Measurements from ENCODE around the gene ANKRD24. TPM values are rescaled to one million over a fixed set of nuclear protein-coding genes. Genes with fewer than 3 reads are reported as not detected.
"Not testable (repeated sequence)": the region's sequence is repeated elsewhere in the genome, so short reads cannot be mapped to it uniquely, and the experiment has no call there.

ANKRD24 gene
- total RNA-seq, 1 donor from 2014 or later: 0.89 TPM

GRCh38 chr19:4238831-4239230, 56.3 kb downstream of the ANKRD24 start:
- peaks cover 2% of the 10 kb centered on the region for H3K4me1 Mint-ChIP-seq (ENCODE audit: unreplicated experiment)
- DNase-seq (ENCODE audit: extremely low spot score, unreplicated experiment): no peak
- H3K4me3 Mint-ChIP-seq (ENCODE audit: unreplicated experiment): no peak overlapping the region
- no peak overlapping the region for H3K27ac Mint-ChIP-seq (ENCODE audit: unreplicated experiment)
- TF ChIP-seq CTCF (IDR thresholded peaks at IDR 0.05): no peak
- no peaks in the 10 kb centered on the region for H3K27me3 Mint-ChIP-seq (ENCODE audit: unreplicated experiment)
- peaks cover 5% of the 10 kb centered on the region for H3K9me3 Mint-ChIP-seq (ENCODE audit: unreplicated experiment)
- no peaks in the 10 kb centered on the region for H3K36me3 Mint-ChIP-seq (ENCODE audit: unreplicated experiment)

- Mint-ChIP-seq H3K27me3 (ENCODE audit: unreplicated experiment) (no peaks in the 10 kb centered on the region), H3K27ac (ENCODE audit: unreplicated experiment) (no peak overlapping the region), H3K4me3 (ENCODE audit: unreplicated experiment) (no peak overlapping the region), H3K9me3 (ENCODE audit: unreplicated experiment) (peaks cover 5% of the 10 kb centered on the region), H3K36me3 (ENCODE audit: unreplicated experiment) (no peaks in the 10 kb centered on the region), H3K4me1 (ENCODE audit: unreplicated experiment) (peaks cover 6% of the 10 kb centered on the region)
- DNase-seq (ENCODE audit: extremely low spot score, unreplicated experiment): no peak
- TF ChIP-seq CTCF (IDR thresholded peaks at IDR 0.05): no peak
These were observed 59.4 kb downstream of the ANKRD24 start for GRCh38 chr19:4241824-4242430.

- DNase-seq (ENCODE audit: extremely low spot score, unreplicated experiment); H3K9me3 Mint-ChIP-seq (ENCODE audit: unreplicated experiment); H3K4me1 Mint-ChIP-seq (ENCODE audit: unreplicated experiment); H3K27me3 Mint-ChIP-seq (ENCODE audit: unreplicated experiment); H3K4me3 Mint-ChIP-seq (ENCODE audit: unreplicated experiment): not testable (repeated sequence)
- peak overlapping the region; percentile 99 for H3K27ac Mint-ChIP-seq (ENCODE audit: unreplicated experiment)
- H3K36me3 Mint-ChIP-seq (ENCODE audit: unreplicated experiment): peaks cover 19% of the 10 kb centered on the region
These were observed 63.4 kb downstream of the ANKRD24 start for GRCh38 chr19:4245938-4246337.

- TF ChIP-seq CTCF (IDR thresholded peaks at IDR 0.05): peak; percentile 67
- H3K4me3 Mint-ChIP-seq (ENCODE audit: unreplicated experiment): peak within 1 kb of the TSS; percentile 94
- peaks cover 9% of the 10 kb centered on the region for H3K4me1 Mint-ChIP-seq (ENCODE audit: unreplicated experiment)
- peaks cover 2% of the 10 kb centered on the region for H3K9me3 Mint-ChIP-seq (ENCODE audit: unreplicated experiment)
- peak; percentile 99 for DNase-seq (ENCODE audit: extremely low spot score, unreplicated experiment)
- no peaks in the 10 kb centered on the region for H3K27me3 Mint-ChIP-seq (ENCODE audit: unreplicated experiment)
- H3K27ac Mint-ChIP-seq (ENCODE audit: unreplicated experiment): peak within 1 kb of the TSS; percentile 99
- H3K36me3 Mint-ChIP-seq (ENCODE audit: unreplicated experiment): peaks cover 23% of the 10 kb centered on the region
These were observed 64.5 kb downstream of the ANKRD24 start, which contains the start of gene YJU2 for GRCh38 chr19:4246767-4247593. Gene YJU2 (plus strand): TSS chr19:4247080. CDS start chr19:4247147, 67 bp downstream.

GRCh38 chr19:4256563-4256962, 74.1 kb downstream of the ANKRD24 start:
- no peak overlapping the region for H3K4me3 Mint-ChIP-seq (ENCODE audit: unreplicated experiment)
- no peak for DNase-seq (ENCODE audit: extremely low spot score, unreplicated experiment)
- H3K27ac Mint-ChIP-seq (ENCODE audit: unreplicated experiment): no peak overlapping the region
- no peaks in the 10 kb centered on the region for H3K27me3 Mint-ChIP-seq (ENCODE audit: unreplicated experiment)
- H3K9me3 Mint-ChIP-seq (ENCODE audit: unreplicated experiment): no peaks in the 10 kb centered on the region
- H3K4me1 Mint-ChIP-seq (ENCODE audit: unreplicated experiment): no peaks in the 10 kb centered on the region
- peaks cover 33% of the 10 kb centered on the region for H3K36me3 Mint-ChIP-seq (ENCODE audit: unreplicated experiment)
- no peak for TF ChIP-seq CTCF (IDR thresholded peaks at IDR 0.05)

Measured in osteocyte (in vitro differentiated cells).